ENCODE results near the gene VAV2.

VAV2 gene

GRCh38 chr9:133726401-133727276 is 265.5 kb downstream of the VAV2 start:
- no peak overlapping the region for H3K27ac ChIP-seq
- TF ChIP-seq ZFX (IDR thresholded peaks at IDR 0.05; ENCODE audit: borderline replicate concordance), result no peak
- TF ChIP-seq CTCF (IDR thresholded peaks at IDR 0.05), result peak; percentile 41

- TF ChIP-seq ZFX (IDR thresholded peaks at IDR 0.05; ENCODE audit: borderline replicate concordance) (no peak), CTCF (IDR thresholded peaks at IDR 0.05) (no peak)
- no peak overlapping the region for H3K27ac ChIP-seq
Measured at GRCh38 chr9:133725886-133726285, 266.2 kb downstream of the VAV2 start.

DNA sequence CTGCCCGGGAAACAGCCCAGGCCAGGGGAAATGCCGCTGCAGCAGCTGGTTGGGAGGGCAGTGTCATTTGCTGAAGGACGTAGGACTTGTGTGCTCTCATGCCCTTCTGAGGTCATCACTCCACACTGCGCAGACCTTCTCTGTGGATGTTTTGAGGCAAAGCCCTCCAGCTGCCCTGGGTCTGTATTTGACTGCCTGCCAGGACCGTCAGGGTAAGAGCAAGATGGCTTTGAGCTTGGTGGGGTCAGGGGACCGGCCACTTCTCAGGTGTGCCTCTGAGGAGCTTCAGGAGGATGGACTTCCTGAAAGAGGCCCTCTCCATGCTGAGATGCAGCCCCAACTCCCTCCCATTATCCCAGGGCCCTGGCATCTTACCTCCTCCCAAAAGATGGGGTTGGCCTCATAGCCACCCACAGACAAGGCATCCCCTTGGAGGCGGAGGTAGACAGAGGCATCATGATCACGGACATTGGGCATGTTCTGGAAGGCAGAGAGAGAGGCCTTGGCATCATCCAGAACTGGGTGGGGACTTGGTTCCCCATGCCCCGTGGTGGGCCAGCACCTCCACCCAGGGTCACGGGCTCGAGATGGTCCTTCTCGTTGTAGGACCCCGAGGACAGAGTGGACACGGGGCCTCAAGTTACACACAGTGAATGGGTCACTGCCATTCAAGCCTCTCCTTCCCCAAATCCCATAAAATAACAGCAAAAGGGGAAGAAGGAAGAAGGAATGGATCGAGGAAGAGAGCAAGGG is 273.4 kb downstream of the VAV2 start:
- no peak overlapping the region for H3K27ac ChIP-seq
- TF ChIP-seq ZFX (IDR thresholded peaks at IDR 0.05; ENCODE audit: borderline replicate concordance) (no peak), CTCF (IDR thresholded peaks at IDR 0.05) (no peak)

DNA sequence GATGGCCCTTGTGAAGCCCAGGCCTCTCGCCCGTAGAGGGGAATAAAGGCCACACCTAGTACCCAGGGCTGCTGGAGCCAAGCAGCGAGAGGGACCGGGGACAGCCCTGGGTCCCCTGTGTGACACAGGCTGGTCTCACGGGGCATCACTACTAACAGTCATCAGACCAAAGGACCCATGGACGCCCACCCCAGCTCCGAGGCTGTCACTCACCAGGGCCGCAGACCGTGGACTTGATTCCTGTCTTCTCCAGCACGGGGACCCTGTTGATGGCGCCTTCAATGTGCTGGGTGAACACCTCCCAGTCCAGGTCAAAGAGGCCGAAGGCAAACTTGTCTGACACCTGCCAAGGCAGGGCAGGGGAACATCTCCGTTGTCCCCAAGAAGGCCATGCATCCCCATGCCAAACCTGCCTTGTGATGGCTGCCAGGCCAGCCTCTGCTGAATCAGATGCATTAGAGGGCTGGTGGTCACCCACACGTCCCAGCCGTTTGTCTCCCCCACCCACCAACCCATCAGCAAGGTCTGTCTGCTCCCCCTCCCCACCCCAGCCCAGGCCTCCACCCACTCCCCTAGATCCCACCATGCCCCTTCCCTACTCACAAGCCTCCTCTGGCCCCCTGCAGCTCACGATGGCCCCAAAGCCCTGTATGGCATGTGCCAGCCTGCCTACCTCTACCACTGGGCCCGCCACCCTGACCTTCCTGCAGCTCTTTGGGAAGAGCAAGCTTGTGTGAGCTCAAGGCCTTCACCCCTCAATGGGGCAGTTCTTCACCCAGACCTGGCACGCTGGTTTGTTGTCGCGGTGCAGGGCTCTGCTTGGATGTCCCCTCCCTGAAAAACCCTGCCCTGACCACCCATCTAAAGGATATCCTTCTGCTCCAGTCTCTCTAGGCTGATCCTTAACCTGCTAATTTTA is 274.8 kb downstream of the VAV2 start:
- TF ChIP-seq CTCF (IDR thresholded peaks at IDR 0.05), result no peak
- TF ChIP-seq ZFX (IDR thresholded peaks at IDR 0.05; ENCODE audit: borderline replicate concordance), result no peak
- no peak overlapping the region for H3K27ac ChIP-seq

DNA sequence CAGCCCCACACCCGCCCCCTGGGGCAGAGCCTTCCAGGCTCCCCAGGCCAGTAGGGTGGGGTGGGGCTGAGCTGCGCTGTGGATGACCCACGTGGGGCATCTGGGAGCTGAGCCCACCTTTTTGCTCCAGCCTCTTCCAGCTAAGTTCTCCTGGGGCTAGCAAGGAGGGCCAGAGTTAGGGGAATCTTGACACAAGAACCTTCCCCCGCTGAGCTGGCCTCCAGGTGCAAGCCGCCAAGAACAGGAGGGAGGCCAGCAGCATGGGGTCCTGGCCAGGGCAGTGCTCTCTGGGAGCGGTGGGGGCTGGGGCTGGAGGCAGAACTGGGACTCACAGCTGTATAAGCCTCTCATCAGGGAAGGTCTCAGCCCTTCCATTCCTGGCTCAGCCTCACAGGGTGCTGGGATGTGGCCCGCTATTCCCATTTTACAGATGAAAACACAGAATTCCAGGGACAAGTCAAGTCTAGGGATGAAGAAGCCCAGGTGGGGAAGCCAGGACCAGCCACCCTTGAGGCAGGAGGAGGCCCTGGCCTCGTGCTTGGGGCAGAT is 275.5 kb downstream of the VAV2 start:
- H3K27ac ChIP-seq, result no peak overlapping the region

DNA sequence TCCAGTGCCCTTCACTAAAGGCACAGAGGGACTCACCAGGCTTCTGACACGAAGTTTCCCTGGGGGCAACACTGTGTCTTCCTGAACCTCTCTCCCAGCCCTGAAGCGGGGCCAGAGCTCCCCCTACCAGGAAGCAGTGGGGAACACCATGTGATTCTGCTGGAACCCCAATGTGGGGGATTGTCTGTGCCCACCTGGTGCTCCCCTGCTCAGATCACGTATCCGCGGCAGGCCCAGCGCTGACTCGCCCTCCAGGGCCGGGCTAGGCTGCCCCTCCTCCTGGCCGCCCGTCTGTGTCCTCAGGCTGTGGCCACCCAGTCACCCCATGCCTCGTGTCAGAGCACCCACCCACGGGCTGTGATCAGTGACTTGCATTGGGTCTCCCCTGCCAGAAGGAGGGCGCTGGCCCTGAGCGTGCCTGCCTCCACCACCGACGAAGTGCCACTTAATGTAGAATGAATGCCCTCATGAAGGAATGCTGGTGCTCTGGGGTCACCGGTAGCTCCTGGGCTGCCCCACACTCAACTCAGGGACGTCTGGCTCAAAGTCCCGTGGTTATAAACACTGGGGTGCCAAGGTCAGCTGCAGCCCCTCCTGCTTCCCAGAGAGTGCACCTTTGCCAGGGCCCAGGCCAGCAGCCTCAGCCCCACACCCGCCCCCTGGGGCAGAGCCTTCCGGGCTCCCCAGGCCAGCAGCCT is 276.1 kb downstream of the VAV2 start:
- H3K27ac ChIP-seq, result no peak overlapping the region
- TF ChIP-seq ZFX (IDR thresholded peaks at IDR 0.05; ENCODE audit: borderline replicate concordance), result no peak
- TF ChIP-seq CTCF (IDR thresholded peaks at IDR 0.05), result no peak

More for the DNA sequence above, 275.5 kb downstream of the VAV2 start:
- TF ChIP-seq ZFX (IDR thresholded peaks at IDR 0.05; ENCODE audit: borderline replicate concordance), result no peak
